Trophoblast cell (in vitro differentiated cells and primary cell): ENCODE results near the gene FBXO30.

Experiments used
- DNase-seq, 2 donors: peaks; one replicate each; pipeline ENCODE4 v3.0.0-alpha.2; 2016
- H2AFZ ChIP-seq: 2 replicates; pipeline ENCODE4 v1.6.1; 2013; ENCODE audit warnings: low read length, moderate library complexity, mild to moderate bottlenecking; ENCODE audit not compliant: insufficient read depth, poor library complexity
- H2AK5ac ChIP-seq: 2 replicates; pipeline ENCODE4 v1.6.1; 2013; ENCODE audit warnings: mild to moderate bottlenecking, low read length
- H2BK120ac ChIP-seq: 2 replicates; pipeline ENCODE4 v1.6.1; 2013; ENCODE audit warnings: low read length, mild to moderate bottlenecking, moderate library complexity; ENCODE audit not compliant: insufficient read depth, poor library complexity
- H2BK12ac ChIP-seq: 2 replicates; pipeline ENCODE4 v1.6.1; 2013; ENCODE audit warnings: mild to moderate bottlenecking, low read length, moderate library complexity
- H2BK5ac ChIP-seq: 2 replicates; pipeline ENCODE4 v1.6.1; 2013; ENCODE audit warnings: low read length, low read depth, moderate library complexity, mild to moderate bottlenecking; ENCODE audit not compliant: poor library complexity
- H3K14ac ChIP-seq: 2 replicates; pipeline ENCODE4 v1.6.1; 2013; ENCODE audit warnings: mild to moderate bottlenecking, low read length
- H3K18ac ChIP-seq: 2 replicates; pipeline ENCODE4 v1.6.1; 2013; ENCODE audit warnings: mild to moderate bottlenecking, low read length
- H3K23ac ChIP-seq: 2 replicates; pipeline ENCODE4 v1.6.1; 2013; ENCODE audit warnings: low read length
- H3K27ac ChIP-seq: 2 replicates; pipeline ENCODE4 v1.5.1; 2013; ENCODE audit warnings: low read depth, mild to moderate bottlenecking, inconsistent platforms, low read length, moderate library complexity
- H3K27me3 ChIP-seq: 2 replicates; pipeline ENCODE4 v1.6.1; 2013; ENCODE audit warnings: inconsistent platforms, mild to moderate bottlenecking, low read length, moderate library complexity; ENCODE audit not compliant: insufficient read depth
- H3K36me3 ChIP-seq, 2 experiments: 1 replicate in 1 of 2; 2 replicates in 1 of 2; pipeline ENCODE4 v1.6.1; 2013; ENCODE audit warnings: low read length in 2 of 2, mild to moderate bottlenecking in 2 of 2, moderate library complexity in 1 of 2; ENCODE audit not compliant: insufficient read depth in 2 of 2, control insufficient read depth in 1 of 2
- H3K4ac ChIP-seq: 2 replicates; pipeline ENCODE4 v1.6.1; 2013; ENCODE audit warnings: low read depth, mild to moderate bottlenecking, low read length, moderate library complexity
- H3K4me1 ChIP-seq, 2 experiments: 1 replicate in 1 of 2; 2 replicates in 1 of 2; pipeline ENCODE4 v1.6.1; 2013; ENCODE audit warnings: low read length in 2 of 2, mild to moderate bottlenecking in 2 of 2, moderate library complexity in 1 of 2; ENCODE audit not compliant: insufficient read depth in 2 of 2, control insufficient read depth in 1 of 2
- H3K4me2 ChIP-seq: 2 replicates; pipeline ENCODE4 v1.6.1; 2013; ENCODE audit warnings: inconsistent platforms, mild to moderate bottlenecking, low read length, moderate library complexity
- H3K4me3 ChIP-seq: 2 replicates; pipeline ENCODE4 v1.5.1; 2013; ENCODE audit warnings: mild to moderate bottlenecking, low read depth, low read length, inconsistent platforms
- H3K79me1 ChIP-seq: one replicate; pipeline ENCODE4 v1.6.1; 2013; ENCODE audit warnings: low read length
- H3K79me2 ChIP-seq: 2 replicates; pipeline ENCODE4 v1.6.1; 2013; ENCODE audit warnings: low read length, mild to moderate bottlenecking; ENCODE audit not compliant: control insufficient read depth, insufficient read depth, poor library complexity
- H3K9ac ChIP-seq: 2 replicates; pipeline ENCODE4 v1.6.1; 2013; ENCODE audit warnings: mild to moderate bottlenecking, low read length
- H3K9me3 ChIP-seq: 2 replicates; pipeline ENCODE4 v1.6.1; 2013; ENCODE audit warnings: low read depth, mild to moderate bottlenecking, control low read depth, inconsistent platforms, low read length; ENCODE audit not compliant: insufficient read depth
- H4K12ac ChIP-seq: 2 replicates; pipeline ENCODE4 v1.6.1; 2013; ENCODE audit warnings: low read depth, mild to moderate bottlenecking, low read length, moderate library complexity
- H4K8ac ChIP-seq: 2 replicates; pipeline ENCODE4 v1.6.1; 2013; ENCODE audit warnings: low read depth, mild to moderate bottlenecking, low read length, moderate library complexity
- H4K91ac ChIP-seq: one replicate; pipeline ENCODE4 v1.6.1; 2013; ENCODE audit warnings: low read depth, mild to moderate bottlenecking, low read length, moderate library complexity
- WGBS: extraction: QIAGEN DNeasy Blood & Tissue Kit; methylation state at CpG from one replicate; pipeline ENCODE4 v1.1.7; 2013; ENCODE audit warnings: missing lambda C conversion rate; ENCODE audit not compliant: insufficient read length, insufficient coverage; ENCODE audit errors: extremely low coverage; 5-methylcytosine and 5-hydroxymethylcytosine counted together

FBXO30 gene

DNA sequence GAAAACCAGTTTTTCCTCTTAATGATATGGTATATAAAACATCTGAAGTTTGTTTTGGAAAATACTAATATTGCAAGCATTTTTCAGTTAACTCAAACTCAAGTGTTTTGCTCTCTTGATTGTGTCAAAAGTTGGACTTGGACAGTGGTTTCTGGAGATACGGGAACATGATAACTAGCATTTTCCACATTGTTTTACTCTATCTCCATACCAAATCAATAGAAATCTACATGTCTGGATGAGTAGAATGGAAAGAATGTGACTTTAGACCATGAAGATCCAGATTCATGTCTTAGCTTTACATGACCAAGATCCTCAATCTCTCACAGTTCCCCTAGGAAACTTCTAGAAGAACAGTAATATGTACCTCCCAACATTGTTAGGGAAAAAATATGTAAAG, 22.2 kb upstream of the FBXO30 start:
- no peaks in the 10 kb centered on the region for H3K36me3 ChIP-seq
- H2AFZ ChIP-seq: no peak overlapping the region
- no peak overlapping the region for H2BK120ac ChIP-seq
- no peak overlapping the region for H3K4ac ChIP-seq
- WGBS: no CpG with 5 or more reads among the region's 1 CpG
- no peak overlapping the region for H3K4me3 ChIP-seq
- no peak overlapping the region for H3K14ac ChIP-seq
- H2BK12ac ChIP-seq: no peak overlapping the region
- no peak overlapping the region for H3K23ac ChIP-seq
- H3K79me1 ChIP-seq: peaks cover 10% of the 10 kb centered on the region
- no peak overlapping the region for H4K12ac ChIP-seq
- DNase-seq: peak; percentile 51 to 96
- no peak overlapping the region for H3K9ac ChIP-seq
- peaks cover 5 to 13% of the 10 kb centered on the region in 2 experiments for H3K4me1 ChIP-seq
- no peak overlapping the region for H4K8ac ChIP-seq
- no peak overlapping the region for H3K18ac ChIP-seq
- peaks cover 2% of the 10 kb centered on the region for H3K79me2 ChIP-seq
- H3K27ac ChIP-seq: peak overlapping the region; percentile 90
- no peak overlapping the region for H4K91ac ChIP-seq
- H3K4me2 ChIP-seq: no peak overlapping the region
- no peak overlapping the region for H2BK5ac ChIP-seq
- H3K27me3 ChIP-seq: no peaks in the 10 kb centered on the region
- no peak overlapping the region for H2AK5ac ChIP-seq
- H3K9me3 ChIP-seq: no peaks in the 10 kb centered on the region

DNA sequence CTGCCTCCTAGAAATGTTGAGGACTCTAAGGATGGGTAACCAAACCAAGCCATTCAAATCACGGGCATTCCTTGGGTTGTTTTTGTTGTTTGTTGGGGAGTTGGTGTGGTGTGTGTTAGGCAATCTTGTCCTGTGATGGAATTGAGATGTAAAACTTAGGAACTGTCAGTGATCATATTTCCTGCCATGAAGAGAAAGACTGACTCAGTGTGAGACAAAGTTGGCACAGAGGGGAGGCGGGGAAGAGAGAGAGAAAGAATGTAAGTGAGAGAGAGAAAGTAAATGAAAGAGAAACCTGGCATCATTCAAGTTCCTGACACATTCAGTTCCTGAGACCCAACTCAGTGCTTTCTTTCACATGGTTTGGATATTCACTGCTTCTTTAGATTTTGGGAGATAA, 21.6 kb upstream of the FBXO30 start:
- Histone ChIP-seq H2BK5ac (peak overlapping the region; percentile 61), H3K27me3 (no peaks in the 10 kb centered on the region), H4K12ac (no peak overlapping the region), H3K36me3 (peaks cover 0 to under 1% of the 10 kb centered on the region in 2 experiments), H3K4me1 (peaks cover 5 to 11% of the 10 kb centered on the region in 2 experiments), H3K18ac (no peak overlapping the region), H3K79me2 (peaks cover 2% of the 10 kb centered on the region), H3K9ac (no peak overlapping the region), H2BK120ac (peak overlapping the region; percentile 15), H4K91ac (no peak overlapping the region), H4K8ac (no peak overlapping the region), H2BK12ac (peak overlapping the region; percentile 36), H3K4ac (no peak overlapping the region), H2AK5ac (no peak overlapping the region), H3K23ac (no peak overlapping the region), H3K9me3 (no peaks in the 10 kb centered on the region), H3K79me1 (peaks cover 10% of the 10 kb centered on the region), H2AFZ (no peak overlapping the region), H3K4me2 (peak overlapping the region; percentile 49), H3K27ac (peak overlapping the region; percentile 90), H3K4me3 (no peak overlapping the region), H3K14ac (no peak overlapping the region)
- DNase-seq: peak; percentile 45 to 75
- WGBS: no CpG with 5 or more reads among the region's 2 CpGs

GRCh38 chr6:145830612-145831011, 16.0 kb upstream of the FBXO30 start:
- Histone ChIP-seq H3K27ac (no peak overlapping the region), H2AFZ (no peak overlapping the region)
- no peak for DNase-seq

DNA sequence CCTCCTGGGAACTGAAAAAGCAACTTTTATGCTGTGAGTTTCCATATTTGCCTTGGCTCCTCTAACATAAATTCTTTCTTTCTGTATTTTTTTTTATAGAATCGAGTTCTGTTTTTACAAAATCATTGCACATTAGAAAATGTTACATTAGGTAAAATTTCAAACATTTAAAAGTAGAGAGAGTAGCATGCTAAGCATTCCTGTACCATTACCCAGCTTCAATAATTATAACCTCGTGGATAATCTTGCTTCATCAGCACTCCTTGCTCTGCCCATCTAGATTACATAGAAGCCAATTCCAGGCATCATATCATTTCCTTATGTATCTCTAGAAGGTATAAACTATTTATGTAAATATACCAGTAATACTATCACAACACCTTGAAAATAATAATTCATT, 15.4 kb upstream of the FBXO30 start:
- Histone ChIP-seq H3K36me3 (peaks cover 0 to 1% of the 10 kb centered on the region in 2 experiments), H2BK5ac (no peak overlapping the region), H3K27ac (no peak overlapping the region), H2BK12ac (no peak overlapping the region), H3K23ac (no peak overlapping the region), H3K27me3 (no peaks in the 10 kb centered on the region), H3K14ac (no peak overlapping the region), H2AFZ (no peak overlapping the region), H3K9me3 (no peaks in the 10 kb centered on the region), H4K8ac (no peak overlapping the region), H4K91ac (no peak overlapping the region), H2BK120ac (no peak overlapping the region), H3K18ac (no peak overlapping the region), H3K79me2 (no peaks in the 10 kb centered on the region), H3K4me2 (no peak overlapping the region), H3K79me1 (no peaks in the 10 kb centered on the region), H4K12ac (no peak overlapping the region), H2AK5ac (no peak overlapping the region), H3K4me1 (no peaks in the 10 kb centered on the region), H3K4me3 (no peak overlapping the region), H3K4ac (no peak overlapping the region), H3K9ac (no peak overlapping the region)
- DNase-seq: no peak
- WGBS: no CpG with 5 or more reads among the region's 2 CpGs

More at GRCh38 chr6:145830612-145831011, 16.0 kb upstream of the FBXO30 start:
- H3K4ac ChIP-seq: no peak overlapping the region
- H3K79me2 ChIP-seq: no peaks in the 10 kb centered on the region
- H3K4me2 ChIP-seq: no peak overlapping the region
- H3K9me3 ChIP-seq: no peaks in the 10 kb centered on the region
- no peak overlapping the region for H2BK120ac ChIP-seq
- no peaks in the 10 kb centered on the region for H3K4me1 ChIP-seq
- no peak overlapping the region for H3K14ac ChIP-seq
- H4K91ac ChIP-seq: no peak overlapping the region
- H2AK5ac ChIP-seq: no peak overlapping the region
- no peak overlapping the region for H3K9ac ChIP-seq
- H4K8ac ChIP-seq: no peak overlapping the region
- no peak overlapping the region for H2BK12ac ChIP-seq
- no peak overlapping the region for H4K12ac ChIP-seq
- H3K18ac ChIP-seq: no peak overlapping the region
- no peaks in the 10 kb centered on the region for H3K27me3 ChIP-seq
- no peak overlapping the region for H3K4me3 ChIP-seq
- H3K36me3 ChIP-seq: peaks cover 0 to 1% of the 10 kb centered on the region in 2 experiments
- no peaks in the 10 kb centered on the region for H3K79me1 ChIP-seq
- no peak overlapping the region for H2BK5ac ChIP-seq
- no peak overlapping the region for H3K23ac ChIP-seq
